Activated CD4-positive, alpha-beta T cell treated with anti-CD3 and anti-CD28 coated beads, Interleukin-2, amount 50 U/mL, for 4 hours (primary cell): ENCODE data around the gene NCS1.
"Not testable (repeated sequence)": the region's sequence is repeated elsewhere in the genome, so short reads cannot be mapped to it uniquely, and the experiment has no call there.

Experiments
- DNase-seq, 2 experiments: peaks; one replicate each; pipeline ENCODE4 v3.0.0-alpha.2; 2020

NCS1 gene

GRCh38 chr9:130241198-130241535 lies 69.0 kb downstream of the NCS1 start:
- no peak for DNase-seq

- no peak for DNase-seq
These were observed 70.2 kb downstream of the NCS1 start for GRCh38 chr9:130242270-130243014.

GRCh38 chr9:130243015-130243881 lies 71.0 kb downstream of the NCS1 start:
- peak; percentile 76 to 81 for DNase-seq

- DNase-seq, result no peak
These were observed 71.6 kb downstream of the NCS1 start for GRCh38 chr9:130243882-130244170.

- DNase-seq, result no peak
These were observed 72.5 kb downstream of the NCS1 start for GRCh38 chr9:130244548-130245165.

- DNase-seq, result no peak
These were observed 73.3 kb downstream of the NCS1 start for GRCh38 chr9:130245474-130245873.

- no peak for DNase-seq
These were observed 73.9 kb downstream of the NCS1 start for GRCh38 chr9:130246126-130246525.

GRCh38 chr9:130254747-130255630 lies 82.8 kb downstream of the NCS1 start:
- DNase-seq, result no peak

GRCh38 chr9:130255631-130256134 lies 83.5 kb downstream of the NCS1 start:
- DNase-seq, result no peak

GRCh38 chr9:130256644-130257043 lies 84.4 kb downstream of the NCS1 start:
- DNase-seq, result no peak

GRCh38 chr9:130258137-130258536 lies 85.9 kb downstream of the NCS1 start:
- DNase-seq, result not testable (repeated sequence)

GRCh38 chr9:130259044-130259443 lies 86.8 kb downstream of the NCS1 start:
- no peak for DNase-seq

GRCh38 chr9:130260816-130261765 lies 88.9 kb downstream of the NCS1 start:
- no peak for DNase-seq

- DNase-seq, result no peak
These were observed 90.0 kb downstream of the NCS1 start for GRCh38 chr9:130262061-130262745.

- DNase-seq, result no peak
These were observed 90.6 kb downstream of the NCS1 start for GRCh38 chr9:130262771-130263170.

GRCh38 chr9:130263601-130264413 lies 91.6 kb downstream of the NCS1 start:
- DNase-seq, result no peak

- no peak for DNase-seq
These were observed 92.5 kb downstream of the NCS1 start for GRCh38 chr9:130264414-130265350.

GRCh38 chr9:130265431-130266235 lies 93.4 kb downstream of the NCS1 start, which contains the start of gene HMCN2:
HMCN2 (plus strand) TSS chr9:130265760; CDS start chr9:130265879, 119 bp downstream.
- no peak for DNase-seq
